ENCODE data around the gene PITX1.
"Not testable (repeated sequence)": the region's sequence is repeated elsewhere in the genome, so short reads cannot be mapped to it uniquely, and the experiment has no call there.

Gene PITX1

GRCh38 chr5:135008981-135009735 is 24.9 kb downstream of the PITX1 start:
- DNase-seq = no peak

DNA sequence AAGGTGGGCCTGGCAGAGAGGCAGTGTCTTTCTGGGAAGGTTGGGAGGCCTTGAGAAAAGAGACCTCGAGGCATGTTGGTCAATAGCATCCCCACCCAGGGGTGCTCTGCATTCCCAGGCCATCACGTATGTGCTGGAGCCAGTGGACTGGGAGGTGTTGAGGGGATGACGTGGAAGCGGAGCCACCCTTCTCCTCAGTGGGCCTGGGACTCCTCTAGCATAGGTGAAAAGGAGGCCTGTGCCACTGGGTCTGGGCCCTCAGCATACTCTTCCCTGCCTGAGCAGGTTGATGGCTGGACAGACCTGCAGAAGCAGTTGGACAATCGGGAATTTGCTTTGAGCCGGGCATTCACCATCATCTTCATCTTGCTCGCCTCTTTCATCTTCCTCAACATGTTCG is 25.5 kb downstream of the PITX1 start:
- no peak for DNase-seq

GRCh38 chr5:135007749-135008363 is 26.2 kb downstream of the PITX1 start:
- no peak for DNase-seq

DNA sequence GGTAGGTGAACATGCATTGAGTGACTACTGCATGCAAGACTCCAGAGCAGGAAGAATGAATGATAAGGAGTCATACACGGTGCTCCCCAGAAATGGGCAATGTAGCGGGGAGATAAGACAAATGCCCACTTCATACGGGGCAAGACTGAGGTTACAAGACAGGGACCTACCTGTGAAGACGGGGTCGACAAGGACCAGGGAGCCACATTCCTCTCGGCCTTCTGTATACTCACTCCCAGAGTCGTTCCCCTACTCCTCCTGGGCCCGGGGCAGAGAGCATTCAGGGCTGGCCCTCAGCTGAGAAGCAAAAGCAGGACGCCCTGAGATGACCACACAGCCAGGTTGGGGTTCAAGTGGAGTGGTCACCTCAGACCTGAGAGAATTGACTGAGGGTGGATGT is 26.7 kb downstream of the PITX1 start:
- DNase-seq = no peak

DNA sequence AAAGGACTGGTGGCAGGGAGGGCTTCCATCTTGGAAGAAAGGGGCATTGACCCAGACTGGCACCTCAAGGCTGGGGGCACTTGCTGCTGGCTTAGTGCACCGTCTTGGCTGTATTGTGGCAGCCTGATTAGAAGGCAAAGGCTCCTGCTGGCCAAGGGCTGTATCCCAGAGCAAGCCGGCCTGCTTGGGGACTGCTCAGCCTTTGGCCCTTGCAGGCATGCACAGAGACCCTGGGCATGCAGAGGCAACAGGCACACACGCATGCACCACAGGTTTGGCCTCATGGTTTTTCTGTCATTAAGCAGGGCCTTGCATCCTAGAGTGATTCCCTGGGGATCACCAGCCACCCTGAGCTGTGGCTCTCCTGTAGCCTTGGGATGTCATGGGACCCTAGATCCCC is 29.0 kb downstream of the PITX1 start:
- DNase-seq = no peak

GRCh38 chr5:135004376-135004775 is 29.7 kb downstream of the PITX1 start:
- no peak for DNase-seq

DNA sequence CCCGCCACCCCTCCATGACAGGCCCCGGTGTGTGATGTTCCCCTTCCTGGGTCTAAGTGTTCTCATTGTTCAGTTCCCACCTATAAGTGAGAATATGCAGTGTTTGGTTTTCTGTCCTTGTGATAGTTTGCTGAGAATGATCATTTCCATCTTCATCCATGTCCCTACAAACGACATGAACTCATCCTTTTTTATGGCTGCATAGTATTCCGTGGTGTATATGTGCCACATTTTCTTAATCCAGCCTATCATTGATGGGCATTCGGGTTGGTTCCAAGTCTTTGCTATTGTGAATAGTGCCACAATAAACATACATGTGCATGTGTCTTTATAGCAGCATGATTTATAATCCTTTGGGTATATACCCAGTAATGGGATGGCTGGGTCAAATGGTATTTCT is 36.0 kb downstream of the PITX1 start:
- not testable (repeated sequence) for DNase-seq

- DNase-seq = no peak
These were observed 37.0 kb downstream of the PITX1 start for GRCh38 chr5:134997015-134997414.

- DNase-seq = no peak
These were observed 38.1 kb downstream of the PITX1 start for GRCh38 chr5:134995850-134996402.

GRCh38 chr5:134994560-134995156 is 39.4 kb downstream of the PITX1 start:
- no peak for DNase-seq

GRCh38 chr5:134993161-134993560 is 40.9 kb downstream of the PITX1 start:
- DNase-seq = no peak

GRCh38 chr5:134992148-134992547 is 41.9 kb downstream of the PITX1 start:
- no peak for DNase-seq

GRCh38 chr5:134990183-134990582 is 43.8 kb downstream of the PITX1 start:
- not testable (repeated sequence) for DNase-seq

DNA sequence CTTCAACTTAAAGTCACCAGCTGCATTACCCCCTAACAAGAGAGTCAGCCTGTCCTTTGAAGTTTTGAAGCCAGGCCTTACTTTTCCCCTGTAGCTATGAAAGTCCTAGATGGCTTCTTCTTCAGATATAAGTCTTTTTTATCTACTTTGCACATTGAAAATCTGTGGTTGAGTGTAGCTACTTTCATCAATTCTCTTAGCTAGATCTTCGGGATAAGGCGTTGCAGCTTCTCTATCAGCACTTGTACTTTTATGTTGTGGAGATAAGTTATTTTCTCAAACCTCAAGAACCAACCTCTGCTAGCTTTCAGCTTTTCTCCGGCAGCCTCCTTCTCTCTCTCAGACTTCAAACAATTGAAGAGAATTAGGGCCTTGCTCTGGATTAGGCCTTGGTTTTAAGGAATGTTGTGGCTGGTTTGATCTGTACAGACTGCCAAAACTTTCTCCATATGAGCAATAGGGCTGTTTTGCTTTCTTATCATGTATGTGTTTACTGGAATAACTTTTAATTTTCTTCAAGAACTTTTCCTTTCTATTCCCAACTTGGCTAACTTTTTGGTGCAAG is 44.7 kb downstream of the PITX1 start:
- no peak for DNase-seq

GRCh38 chr5:134982230-134982629 is 51.8 kb downstream of the PITX1 start:
- DNase-seq = no peak

- DNase-seq = no peak
These were observed 54.6 kb downstream of the PITX1 start for GRCh38 chr5:134979416-134979815.
